ENCODE data around the gene NSUN6. TPM values are rescaled to one million over a fixed set of nuclear protein-coding genes. Genes with fewer than 3 reads are reported as not detected.
"Not testable (repeated sequence)": the region's sequence is repeated elsewhere in the genome, so short reads cannot be mapped to it uniquely, and the experiment has no call there.

NSUN6 gene
- total RNA-seq, 2 experiments from 2014 or later: 19.0 to 24.9 TPM

GRCh38 chr10:18650404-18650997, 886 bp downstream of the NSUN6 start:
- H3K27ac Mint-ChIP-seq: peak overlapping the region; percentile 96
- ATAC-seq: no peak
- peak overlapping the region; percentile 89 for H3K4me3 Mint-ChIP-seq
- H3K27me3 Mint-ChIP-seq: no peaks in the 10 kb centered on the region
- H3K36me3 Mint-ChIP-seq: peaks cover 23% of the 10 kb centered on the region
- DNase-seq: no peak
- peaks cover 34% of the 10 kb centered on the region for H3K4me1 Mint-ChIP-seq
- CTCF ChIA-PET: interaction anchor here (1.3 kb wide), 1 partner anchor 15 kb away, joined by 4 read pairs; no protein-coding TSS in a partner anchor
- no peaks in the 10 kb centered on the region for H3K9me3 Mint-ChIP-seq (ENCODE audit: low read depth)

- H3K27ac Mint-ChIP-seq: peak overlapping the region; percentile 96
- H3K36me3 Mint-ChIP-seq: peaks cover 27% of the 10 kb centered on the region
- CTCF ChIA-PET: interaction anchor here (1.3 kb wide), 2 partner anchors 10 to 14 kb away, joined by 4 read pairs; partner anchors contain the start of gene ARL5B
- no peaks in the 10 kb centered on the region for H3K9me3 Mint-ChIP-seq (ENCODE audit: low read depth)
- peaks cover 35% of the 10 kb centered on the region for H3K4me1 Mint-ChIP-seq
- DNase-seq (peak; percentile 43), ATAC-seq (no peak)
- H3K27me3 Mint-ChIP-seq: no peaks in the 10 kb centered on the region
- H3K4me3 Mint-ChIP-seq: peak overlapping the region; percentile 89
Measured at GRCh38 chr10:18649364-18649959, 1.9 kb downstream of the NSUN6 start.

GRCh38 chr10:18647945-18648344, 3.4 kb downstream of the NSUN6 start:
- Mint-ChIP-seq H3K27me3 (no peaks in the 10 kb centered on the region), H3K4me3 (no peak overlapping the region), H3K4me1 (peaks cover 43% of the 10 kb centered on the region), H3K27ac (peak overlapping the region; percentile 43), H3K36me3 (peaks cover 24% of the 10 kb centered on the region), H3K9me3 (ENCODE audit: low read depth) (no peaks in the 10 kb centered on the region)
- ATAC-seq (no peak), DNase-seq (no peak)
- CTCF ChIA-PET: no interaction called here

GRCh38 chr10:18647151-18647550, 4.2 kb downstream of the NSUN6 start:
- peaks cover 41% of the 10 kb centered on the region for H3K4me1 Mint-ChIP-seq
- CTCF ChIA-PET: no interaction called here

GRCh38 chr10:18639719-18640118, 11.7 kb downstream of the NSUN6 start:
- H3K27me3 Mint-ChIP-seq; H3K9me3 Mint-ChIP-seq (ENCODE audit: low read depth); H3K4me3 Mint-ChIP-seq; H3K4me1 Mint-ChIP-seq; DNase-seq; H3K27ac Mint-ChIP-seq; ATAC-seq; CTCF ChIA-PET: not testable (repeated sequence)
- H3K36me3 Mint-ChIP-seq: peaks cover 19% of the 10 kb centered on the region

More at GRCh38 chr10:18647151-18647550, 4.2 kb downstream of the NSUN6 start:
- Mint-ChIP-seq H3K27ac (no peak overlapping the region), H3K9me3 (ENCODE audit: low read depth) (no peaks in the 10 kb centered on the region), H3K4me3 (no peak overlapping the region), H3K36me3 (peaks cover 20% of the 10 kb centered on the region), H3K27me3 (no peaks in the 10 kb centered on the region)
- ATAC-seq: no peak
- no peak for DNase-seq

GRCh38 chr10:18637400-18637799, 14.0 kb downstream of the NSUN6 start:
- not testable (repeated sequence) for H3K4me1 Mint-ChIP-seq, H3K27ac Mint-ChIP-seq

GRCh38 chr10:18635995-18636394, 15.4 kb downstream of the NSUN6 start:
- H3K4me3 Mint-ChIP-seq: no peak overlapping the region
- ATAC-seq (no peak), DNase-seq (no peak)
- H3K9me3 Mint-ChIP-seq (ENCODE audit: low read depth): no peaks in the 10 kb centered on the region
- H3K27ac Mint-ChIP-seq: no peak overlapping the region
- H3K36me3 Mint-ChIP-seq: peaks cover 29% of the 10 kb centered on the region
- H3K27me3 Mint-ChIP-seq: no peaks in the 10 kb centered on the region
- no peaks in the 10 kb centered on the region for H3K4me1 Mint-ChIP-seq
- CTCF ChIA-PET: interaction anchor here (1.4 kb wide), 1 partner anchor 14 kb away, joined by 4 read pairs; no protein-coding TSS in a partner anchor

More at GRCh38 chr10:18637400-18637799, 14.0 kb downstream of the NSUN6 start:
- ATAC-seq; DNase-seq; CTCF ChIA-PET; H3K9me3 Mint-ChIP-seq (ENCODE audit: low read depth); H3K27me3 Mint-ChIP-seq; H3K4me3 Mint-ChIP-seq: not testable (repeated sequence)
- H3K36me3 Mint-ChIP-seq: peaks cover 29% of the 10 kb centered on the region

GRCh38 chr10:18632500-18632899, 18.9 kb downstream of the NSUN6 start:
- H3K9me3 Mint-ChIP-seq (ENCODE audit: low read depth); H3K4me1 Mint-ChIP-seq; ATAC-seq; CTCF ChIA-PET; H3K4me3 Mint-ChIP-seq; DNase-seq; H3K27me3 Mint-ChIP-seq; H3K27ac Mint-ChIP-seq: not testable (repeated sequence)
- peaks cover 25% of the 10 kb centered on the region for H3K36me3 Mint-ChIP-seq

GRCh38 chr10:18627452-18628018, 23.9 kb downstream of the NSUN6 start:
- H3K27me3 Mint-ChIP-seq; H3K9me3 Mint-ChIP-seq (ENCODE audit: low read depth); CTCF ChIA-PET; ATAC-seq: not testable (repeated sequence)
- Mint-ChIP-seq H3K27ac (peak overlapping the region; percentile 59), H3K36me3 (peaks cover 11% of the 10 kb centered on the region), H3K4me1 (peaks cover 11% of the 10 kb centered on the region), H3K4me3 (peak overlapping the region; percentile 71)
- peak; percentile 78 for DNase-seq

GRCh38 chr10:18625886-18626285, 25.5 kb downstream of the NSUN6 start:
- H3K4me1 Mint-ChIP-seq: peaks cover 11% of the 10 kb centered on the region
- no peaks in the 10 kb centered on the region for H3K9me3 Mint-ChIP-seq (ENCODE audit: low read depth)
- no peak overlapping the region for H3K27ac Mint-ChIP-seq
- CTCF ChIA-PET: no interaction called here
- no peaks in the 10 kb centered on the region for H3K27me3 Mint-ChIP-seq
- DNase-seq (no peak), ATAC-seq (no peak)
- no peak overlapping the region for H3K4me3 Mint-ChIP-seq
- H3K36me3 Mint-ChIP-seq: peaks cover 19% of the 10 kb centered on the region

- H3K9me3 Mint-ChIP-seq (ENCODE audit: low read depth); ATAC-seq; H3K27ac Mint-ChIP-seq; H3K27me3 Mint-ChIP-seq; H3K4me3 Mint-ChIP-seq; DNase-seq: not testable (repeated sequence)
- Mint-ChIP-seq H3K4me1 (peaks cover 13% of the 10 kb centered on the region), H3K36me3 (peaks cover 30% of the 10 kb centered on the region)
- CTCF ChIA-PET: interaction anchor here (1.1 kb wide), 1 partner anchor 9 kb away, joined by 3 read pairs; no protein-coding TSS in a partner anchor
Measured at GRCh38 chr10:18623671-18624070, 27.7 kb downstream of the NSUN6 start.

GRCh38 chr10:18620856-18621255, 30.5 kb downstream of the NSUN6 start:
- DNase-seq: no peak
- H3K4me1 Mint-ChIP-seq: peaks cover 6% of the 10 kb centered on the region
- H3K27ac Mint-ChIP-seq: no peak overlapping the region
- CTCF ChIA-PET: no interaction called here
- H3K36me3 Mint-ChIP-seq: peaks cover 29% of the 10 kb centered on the region
- ATAC-seq: no peak
- no peaks in the 10 kb centered on the region for H3K27me3 Mint-ChIP-seq
- no peaks in the 10 kb centered on the region for H3K9me3 Mint-ChIP-seq (ENCODE audit: low read depth)
- H3K4me3 Mint-ChIP-seq: no peak overlapping the region

- CTCF ChIA-PET: no interaction called here
- peaks cover 6% of the 10 kb centered on the region for H3K4me1 Mint-ChIP-seq
- no peak overlapping the region for H3K27ac Mint-ChIP-seq
- H3K9me3 Mint-ChIP-seq (ENCODE audit: low read depth): no peaks in the 10 kb centered on the region
- H3K36me3 Mint-ChIP-seq: peaks cover 33% of the 10 kb centered on the region
- no peaks in the 10 kb centered on the region for H3K27me3 Mint-ChIP-seq
- DNase-seq (no peak), ATAC-seq (no peak)
- H3K4me3 Mint-ChIP-seq: no peak overlapping the region
Measured at GRCh38 chr10:18619016-18619415, 32.4 kb downstream of the NSUN6 start.

- H3K27ac Mint-ChIP-seq: no peak overlapping the region
- no peaks in the 10 kb centered on the region for H3K27me3 Mint-ChIP-seq
- peaks cover 42% of the 10 kb centered on the region for H3K36me3 Mint-ChIP-seq
- CTCF ChIA-PET: no interaction called here
- DNase-seq (no peak), ATAC-seq (no peak)
- H3K4me3 Mint-ChIP-seq: no peak overlapping the region
- no peaks in the 10 kb centered on the region for H3K9me3 Mint-ChIP-seq (ENCODE audit: low read depth)
- H3K4me1 Mint-ChIP-seq: peaks cover 6% of the 10 kb centered on the region
Measured at GRCh38 chr10:18616337-18616736, 35.0 kb downstream of the NSUN6 start.
